HCT116 (cell line): ENCODE data around the gene NUDT16. TPM values are rescaled to one million over a fixed set of nuclear protein-coding genes. Genes with fewer than 3 reads are reported as not detected.

Source experiments
- ATAC-seq: fragments of 200-7000 bp; cut with Tn5 transposase; 2 replicates; pipeline ENCODE4 v1.9.1; 2020; ENCODE audit warnings: mild to moderate bottlenecking, moderate library complexity
- BruUV-seq: library from RNA; stranded (reverse); fragments of 400-500 nt; replicated peaks from 2 replicates; lab custom pipeline; 2021; lab: Mats Ljungman, UMichigan
- CTCF ChIA-PET: fragments of 300-600 bp; sonication (Branson Sonifier 250); formaldehyde crosslinking; loops from one replicate; lab custom pipeline; 2021; ENCODE audit warnings: antibody characterized with exemption; lab: Charles Lee
- POLR2A ChIA-PET: fragments of 300-600, 350-600 bp; sonication (Branson Sonifier 250); formaldehyde crosslinking; loops from one replicate; lab custom pipeline; 2021; ENCODE audit warnings: antibody characterized with exemption; lab: Charles Lee
- RAD21 ChIA-PET, 2 experiments: fragments of 300-600 bp; sonication (Branson Sonifier 250); formaldehyde crosslinking; loops; one replicate each; lab custom pipeline; 2023; ENCODE audit warnings: low total read pairs in 2 of 2; ENCODE audit not compliant: uncharacterized antibody in 2 of 2, unreplicated experiment in 2 of 2, low non-redundant PET in 1 of 2; lab: Charles Lee
- DNase-seq: peaks from one replicate; pipeline ENCODE4 v3.0.0-alpha.2; 2010; ENCODE audit warnings: low read depth, low spot score
- H2AFZ ChIP-seq: fragments of 200-600 bp; shearing (Covaris generic), sonication (generic); 2 replicates; pipeline ENCODE4 v1.6.1; 2017; ENCODE audit warnings: low read depth, mixed run types, mixed read lengths, antibody characterized with exemption, low read length; ENCODE audit not compliant: poor library complexity, severe bottlenecking
- H3K27ac ChIP-seq: 2 replicates; pipeline ENCODE4 v1.5.1; 2012; ENCODE audit warnings: low read depth, low read length
- H3K27me3 ChIP-seq: fragments of 200-600 bp; sonication (generic); 2 replicates; pipeline ENCODE4 v1.6.1; 2016; ENCODE audit warnings: mixed run types, low read length, mixed read lengths; ENCODE audit not compliant: insufficient read depth
- H3K36me3 ChIP-seq, 2 experiments: fragments of 200-500 bp in 1 of 2; fragments of 200-600 bp in 1 of 2; sonication (Bioruptor generic) in 1 of 2; sonication (generic) in 1 of 2; 2 replicates each; pipeline versions ENCODE4 v1.5.1 to v1.6.1; 2014 to 2016; ENCODE audit warnings: low read length in 2 of 2, inconsistent platforms in 1 of 2, mixed read lengths in 1 of 2, mixed run types in 1 of 2; ENCODE audit not compliant: insufficient read depth in 2 of 2, control insufficient read depth in 1 of 2
- H3K4me1 ChIP-seq, 2 experiments: fragments of 200-600 bp in 1 of 2; sonication (generic) in 1 of 2; 2 replicates each; pipeline versions ENCODE4 v1.5.1 to v1.6.1; 2012 to 2017; ENCODE audit warnings: low read length in 2 of 2, inconsistent platforms in 1 of 2, mild to moderate bottlenecking in 1 of 2, mixed read lengths in 1 of 2, mixed run types in 1 of 2, moderate library complexity in 1 of 2; ENCODE audit not compliant: insufficient read depth in 2 of 2, control insufficient read depth in 1 of 2
- H3K4me2 ChIP-seq: fragments of 200-600 bp; sonication (generic); 2 replicates; pipeline ENCODE4 v1.6.1; 2017; ENCODE audit warnings: mixed run types, low read length, mixed read lengths
- H3K4me3 ChIP-seq, 2 experiments: fragments of 200-600 bp in 1 of 2; sonication (generic) in 1 of 2; replicated peaks in 1 of 2; 2 replicates each; pipeline ENCODE4 v1.5.1; 2011 to 2016; ENCODE audit warnings: low read length in 2 of 2, control low read depth in 1 of 2, low read depth in 1 of 2, mild to moderate bottlenecking in 1 of 2, mixed read lengths in 1 of 2, mixed run types in 1 of 2
- H3K79me2 ChIP-seq: fragments of 200-600 bp; sonication (generic); 2 replicates; pipeline ENCODE4 v1.6.1; 2017; ENCODE audit warnings: mild to moderate bottlenecking, mixed run types, low read length, moderate library complexity, mixed read lengths; ENCODE audit not compliant: insufficient read depth
- H3K9ac ChIP-seq: fragments of 200-600 bp; sonication (generic); 2 replicates; pipeline ENCODE4 v1.6.1; 2016; ENCODE audit warnings: low read length, mixed read lengths
- H3K9me2 ChIP-seq: fragments of 200-600 bp; sonication (generic), shearing (Covaris generic); 2 replicates; pipeline ENCODE4 v1.6.1; 2017; ENCODE audit warnings: mixed run types, mild to moderate bottlenecking, moderate library complexity; ENCODE audit not compliant: insufficient read depth
- H3K9me3 ChIP-seq, 2 experiments: fragments of 200-500 bp in 1 of 2; fragments of 200-600 bp in 1 of 2; sonication (Bioruptor generic) in 1 of 2; sonication (generic) in 1 of 2; 2 replicates each; pipeline ENCODE4 v1.6.1; 2014 to 2017; ENCODE audit warnings: low read length in 2 of 2, mixed read lengths in 2 of 2, inconsistent platforms in 1 of 2, low read depth in 1 of 2, mild to moderate bottlenecking in 1 of 2, mixed run types in 1 of 2, moderate library complexity in 1 of 2; ENCODE audit not compliant: control insufficient read depth in 1 of 2, insufficient read depth in 1 of 2
- H4K20me1 ChIP-seq: fragments of 200-600 bp; sonication (generic), shearing (Covaris generic); 2 replicates; pipeline ENCODE4 v1.6.1; 2017; ENCODE audit warnings: mixed run types, mild to moderate bottlenecking, moderate library complexity; ENCODE audit not compliant: insufficient read depth
- POLR2A ChIP-seq: IDR thresholded peaks from 2 replicates; pipeline ENCODE4 v1.7.0; 2011; ENCODE audit warnings: borderline replicate concordance; ENCODE audit not compliant: insufficient read depth, insufficient read length; ENCODE audit errors: extremely low read depth
- intact Hi-C: fragments of 100-400 bp; cut with micrococcal nuclease; formaldehyde crosslinking; loops from 2 replicates; pipeline ENCODE4 v1.10.0; 2022
- total RNA-seq: library from RNA; stranded (reverse); gene quantifications from one replicate; pipeline ENCODE4 v1.2.1, GENCODE V29; 2021; ENCODE audit not compliant: unreplicated experiment
- TF ChIP-seq, protein P1 (sequence below): IDR thresholded peaks from 2 replicates; pipeline ENCODE4 v1.6.1; 2012; ENCODE audit warnings: low read depth
- TF ChIP-seq, protein P2 (sequence below): IDR thresholded peaks from 2 replicates; pipeline ENCODE4 v1.6.1; 2011; ENCODE audit warnings: mild to moderate bottlenecking, low read length, moderate library complexity; ENCODE audit not compliant: insufficient replicate concordance; ENCODE audit errors: extremely low read depth

The NUDT16 gene
- total RNA-seq, 1 experiment from 2014 or later: 9.7 TPM

DNA sequence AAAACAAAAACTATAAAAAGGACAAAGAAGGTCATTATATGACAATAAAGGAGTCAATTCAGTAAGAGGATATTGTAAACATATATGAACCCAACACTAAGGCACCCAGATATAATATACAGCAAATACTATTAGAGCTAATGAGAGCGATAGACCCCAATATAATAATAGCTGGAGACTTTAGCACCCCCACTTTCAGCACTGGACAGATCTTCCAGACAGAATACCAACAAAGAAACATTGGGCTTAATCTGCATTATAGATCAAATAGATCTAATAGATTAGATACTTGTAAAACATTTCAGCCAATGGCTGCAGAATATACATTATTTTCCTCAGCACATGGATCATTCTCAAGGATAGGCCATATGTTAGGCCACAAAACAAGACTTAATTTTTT lies 53.4 kb downstream of the NUDT16 start:
- TF ChIP-seq, protein P1, sequence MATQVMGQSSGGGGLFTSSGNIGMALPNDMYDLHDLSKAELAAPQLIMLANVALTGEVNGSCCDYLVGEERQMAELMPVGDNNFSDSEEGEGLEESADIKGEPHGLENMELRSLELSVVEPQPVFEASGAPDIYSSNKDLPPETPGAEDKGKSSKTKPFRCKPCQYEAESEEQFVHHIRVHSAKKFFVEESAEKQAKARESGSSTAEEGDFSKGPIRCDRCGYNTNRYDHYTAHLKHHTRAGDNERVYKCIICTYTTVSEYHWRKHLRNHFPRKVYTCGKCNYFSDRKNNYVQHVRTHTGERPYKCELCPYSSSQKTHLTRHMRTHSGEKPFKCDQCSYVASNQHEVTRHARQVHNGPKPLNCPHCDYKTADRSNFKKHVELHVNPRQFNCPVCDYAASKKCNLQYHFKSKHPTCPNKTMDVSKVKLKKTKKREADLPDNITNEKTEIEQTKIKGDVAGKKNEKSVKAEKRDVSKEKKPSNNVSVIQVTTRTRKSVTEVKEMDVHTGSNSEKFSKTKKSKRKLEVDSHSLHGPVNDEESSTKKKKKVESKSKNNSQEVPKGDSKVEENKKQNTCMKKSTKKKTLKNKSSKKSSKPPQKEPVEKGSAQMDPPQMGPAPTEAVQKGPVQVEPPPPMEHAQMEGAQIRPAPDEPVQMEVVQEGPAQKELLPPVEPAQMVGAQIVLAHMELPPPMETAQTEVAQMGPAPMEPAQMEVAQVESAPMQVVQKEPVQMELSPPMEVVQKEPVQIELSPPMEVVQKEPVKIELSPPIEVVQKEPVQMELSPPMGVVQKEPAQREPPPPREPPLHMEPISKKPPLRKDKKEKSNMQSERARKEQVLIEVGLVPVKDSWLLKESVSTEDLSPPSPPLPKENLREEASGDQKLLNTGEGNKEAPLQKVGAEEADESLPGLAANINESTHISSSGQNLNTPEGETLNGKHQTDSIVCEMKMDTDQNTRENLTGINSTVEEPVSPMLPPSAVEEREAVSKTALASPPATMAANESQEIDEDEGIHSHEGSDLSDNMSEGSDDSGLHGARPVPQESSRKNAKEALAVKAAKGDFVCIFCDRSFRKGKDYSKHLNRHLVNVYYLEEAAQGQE: peak; percentile 19; the same call in 1 of the 2 replicates
- TF ChIP-seq, protein P2, sequence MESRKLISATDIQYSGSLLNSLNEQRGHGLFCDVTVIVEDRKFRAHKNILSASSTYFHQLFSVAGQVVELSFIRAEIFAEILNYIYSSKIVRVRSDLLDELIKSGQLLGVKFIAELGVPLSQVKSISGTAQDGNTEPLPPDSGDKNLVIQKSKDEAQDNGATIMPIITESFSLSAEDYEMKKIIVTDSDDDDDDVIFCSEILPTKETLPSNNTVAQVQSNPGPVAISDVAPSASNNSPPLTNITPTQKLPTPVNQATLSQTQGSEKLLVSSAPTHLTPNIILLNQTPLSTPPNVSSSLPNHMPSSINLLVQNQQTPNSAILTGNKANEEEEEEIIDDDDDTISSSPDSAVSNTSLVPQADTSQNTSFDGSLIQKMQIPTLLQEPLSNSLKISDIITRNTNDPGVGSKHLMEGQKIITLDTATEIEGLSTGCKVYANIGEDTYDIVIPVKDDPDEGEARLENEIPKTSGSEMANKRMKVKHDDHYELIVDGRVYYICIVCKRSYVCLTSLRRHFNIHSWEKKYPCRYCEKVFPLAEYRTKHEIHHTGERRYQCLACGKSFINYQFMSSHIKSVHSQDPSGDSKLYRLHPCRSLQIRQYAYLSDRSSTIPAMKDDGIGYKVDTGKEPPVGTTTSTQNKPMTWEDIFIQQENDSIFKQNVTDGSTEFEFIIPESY: no peak
- no peak for TF ChIP-seq POLR2A
- Histone ChIP-seq H3K4me3 (no peak overlapping the region), H4K20me1 (no peaks in the 10 kb centered on the region), H3K9me2 (no peaks in the 10 kb centered on the region), H3K4me1 (no peaks in the 10 kb centered on the region), H3K9ac (no peak overlapping the region), H3K27me3 (no peaks in the 10 kb centered on the region), H3K9me3 (no peaks in the 10 kb centered on the region), H3K4me2 (no peak overlapping the region), H2AFZ (no peak overlapping the region), H3K27ac (no peak overlapping the region), H3K36me3 (no peaks in the 10 kb centered on the region), H3K79me2 (no peaks in the 10 kb centered on the region)
- intact Hi-C loops: no loop called here
- POLR2A ChIA-PET: no interaction called here
- BruUV-seq: no TSS peak
- CTCF ChIA-PET: no interaction called here
- DNase-seq (no peak), ATAC-seq (no peak)
- RAD21 ChIA-PET: no interaction called here

Other genes starting within 250 kb of the NUDT16 start
- gene MRPL3, start 121.2 kb downstream of the NUDT16 start, total RNA-seq: 142 TPM